Stimulated activated CD4-positive, alpha-beta T cell treated with anti-CD3 and anti-CD28 coated beads, Interleukin-4, amount 100 ng/mL, for 4 hours (primary cell): Measurements from ENCODE around the gene CEBPG.
A peak's percentile ranks its signal among the peaks of the same experiment; 100 is the strongest.

Source experiments
- DNase-seq, 2 experiments: peaks; one replicate each; pipeline ENCODE4 v3.0.0-alpha.2; 2020

CEBPG gene

DNA sequence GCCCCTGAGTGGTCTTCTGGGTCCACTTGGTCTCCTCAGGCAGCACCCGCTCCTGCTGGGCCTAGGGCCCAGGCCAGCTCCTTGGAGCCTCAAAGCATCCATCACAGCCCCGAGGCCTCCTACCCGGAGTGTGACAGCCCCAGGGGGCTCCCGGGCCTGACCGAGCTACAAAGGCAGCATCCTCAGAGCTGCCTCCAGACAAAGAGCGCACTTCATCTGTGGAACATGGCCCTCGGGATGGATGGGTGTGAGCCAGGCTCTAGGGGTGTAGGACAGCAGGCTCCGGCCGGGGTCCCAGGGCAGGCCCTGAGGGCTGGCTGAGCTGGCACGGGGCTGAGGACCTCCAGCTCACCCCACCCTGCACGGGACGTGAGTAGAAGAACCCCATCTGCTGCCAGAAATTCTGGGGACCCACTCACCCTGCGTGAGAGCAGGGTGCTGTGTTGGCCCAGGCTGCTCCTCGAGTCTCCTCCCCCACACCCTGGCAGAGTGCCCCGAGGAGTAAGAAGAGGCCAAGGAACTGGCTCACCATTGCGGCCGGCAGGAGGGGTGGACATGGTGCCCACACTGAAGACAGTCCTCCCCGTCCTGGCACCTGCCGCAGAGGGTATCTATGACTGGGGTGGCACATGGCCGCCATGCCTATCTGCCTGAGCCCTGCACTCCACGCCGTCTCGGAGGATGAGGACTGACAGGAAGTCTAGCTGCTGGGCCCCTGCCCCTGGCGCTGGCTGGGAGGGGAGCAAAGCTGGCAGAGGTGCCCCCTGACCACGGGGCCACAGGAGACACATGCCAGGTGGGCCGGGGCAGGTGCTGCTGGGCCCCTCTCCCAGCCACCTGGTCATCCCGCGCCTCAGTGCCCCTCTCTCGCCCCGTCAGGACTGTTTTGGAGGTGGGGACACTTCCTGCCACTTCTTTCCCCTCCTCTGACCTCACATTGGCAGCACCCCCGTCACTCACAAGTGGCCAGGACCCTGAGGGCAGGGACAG lies 22.3 kb downstream of the CEBPG start:
- DNase-seq: no peak

DNA sequence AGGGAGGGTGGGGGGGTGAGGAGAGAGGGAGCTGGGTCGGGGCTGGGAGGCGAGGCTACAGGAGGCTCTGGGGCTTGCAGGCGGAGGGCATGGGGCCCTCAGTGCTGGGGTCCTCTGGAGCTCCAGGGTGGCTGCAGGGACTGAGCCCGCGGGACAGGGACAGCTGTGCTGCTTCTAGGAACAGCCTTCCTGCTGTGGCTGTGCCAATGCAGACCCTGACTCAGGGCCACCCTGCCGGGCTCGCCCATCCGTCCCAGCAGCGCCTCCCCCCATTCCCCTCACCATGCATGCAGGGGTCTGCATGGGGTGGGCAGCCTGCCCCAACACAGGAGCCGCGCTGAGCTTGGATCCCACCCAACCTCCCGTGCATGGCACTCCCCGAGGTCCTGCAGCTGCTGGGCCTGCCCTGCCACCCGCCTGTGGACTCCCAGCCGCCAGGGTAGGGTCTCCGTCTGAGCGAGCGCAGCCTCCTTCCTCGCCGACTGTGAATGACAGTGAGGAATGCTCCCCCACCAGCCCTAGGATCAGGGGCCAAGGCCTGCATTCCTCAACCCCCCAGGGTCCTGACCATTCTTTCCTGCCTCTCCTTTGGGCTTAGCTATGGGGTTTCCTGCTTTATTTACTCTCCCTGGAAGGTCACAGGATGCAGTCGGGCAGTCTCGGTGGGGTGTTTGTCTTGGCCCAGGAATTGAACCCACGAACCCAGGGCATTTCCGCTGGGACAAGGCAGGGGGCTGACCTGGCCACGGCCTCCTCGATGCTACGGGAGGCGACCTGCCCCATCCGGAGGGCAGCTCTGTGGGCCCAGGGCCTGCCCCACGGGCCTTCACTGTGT lies 23.4 kb downstream of the CEBPG start:
- DNase-seq: no peak

DNA sequence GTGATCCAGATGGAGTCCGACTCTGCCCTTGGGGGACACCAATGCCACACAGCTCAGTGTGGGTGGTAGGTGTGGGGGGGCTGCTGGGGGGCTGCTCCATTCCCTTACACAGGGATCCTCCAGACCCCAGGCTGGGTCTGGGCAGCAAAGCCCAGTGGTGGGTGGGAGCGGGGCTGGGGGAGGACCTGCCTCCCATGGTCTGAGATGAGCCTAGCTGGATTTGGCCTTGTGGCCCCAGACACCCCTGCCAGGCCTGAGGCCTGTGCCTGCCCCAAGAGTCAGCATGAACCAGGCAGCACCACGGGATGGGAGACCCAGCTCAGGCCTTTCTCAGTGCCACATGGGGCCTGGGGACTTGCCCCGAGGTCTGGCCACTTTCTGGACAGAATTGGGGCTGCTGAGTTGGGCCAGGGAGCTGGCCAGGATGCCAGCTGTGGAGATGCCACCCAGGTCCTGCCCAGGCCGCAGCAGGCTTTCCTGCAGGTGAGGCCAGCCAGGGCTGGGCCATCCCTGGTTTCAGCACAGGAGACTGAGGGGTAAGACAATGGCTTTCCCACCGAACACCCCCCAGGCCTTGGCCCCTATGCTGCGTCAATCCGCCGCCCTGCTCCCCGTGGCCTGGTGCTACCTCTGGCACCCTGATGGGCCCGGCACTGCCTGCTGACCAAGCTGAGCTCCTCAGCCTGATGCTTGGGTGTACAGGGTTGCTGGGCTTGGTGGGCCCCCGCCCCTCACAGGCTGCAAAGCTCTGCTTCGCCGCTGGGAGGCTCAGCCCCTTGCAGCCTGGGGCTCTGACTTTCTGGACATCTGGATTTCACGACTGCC lies 24.2 kb downstream of the CEBPG start:
- no peak for DNase-seq

DNA sequence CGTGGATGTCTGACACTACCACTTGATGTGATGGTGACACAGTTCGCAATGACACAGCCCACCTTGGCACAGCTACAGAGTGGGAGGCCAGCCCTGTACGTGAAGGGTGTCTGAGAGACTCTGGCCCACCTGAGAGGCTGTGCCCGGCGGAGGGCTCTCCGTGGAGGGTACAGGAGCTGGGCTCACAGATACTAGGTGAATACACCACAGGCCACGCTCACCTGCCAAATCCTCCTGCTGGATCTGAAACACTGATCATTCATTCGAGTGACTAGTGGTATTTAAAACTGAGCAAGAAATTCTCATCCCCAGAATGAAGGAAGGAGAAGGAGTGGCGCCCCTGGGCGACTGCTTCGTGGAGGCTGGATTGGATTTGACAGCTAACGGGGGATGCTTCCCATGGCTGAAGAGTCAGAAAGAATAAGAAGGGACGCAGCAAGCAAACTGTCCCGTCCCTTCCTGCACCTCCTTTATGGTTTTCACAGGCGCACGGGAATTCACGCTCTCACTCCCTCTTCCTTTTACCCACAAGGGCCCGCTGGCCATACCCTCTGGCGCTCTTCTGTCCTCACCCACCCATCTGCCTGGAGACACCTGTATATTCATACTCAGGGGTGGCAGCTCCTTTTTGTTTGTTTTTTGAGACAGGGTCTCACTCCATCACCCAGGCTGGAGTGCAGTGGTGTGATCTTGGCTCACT lies 25.0 kb downstream of the CEBPG start:
- DNase-seq: no peak

DNA sequence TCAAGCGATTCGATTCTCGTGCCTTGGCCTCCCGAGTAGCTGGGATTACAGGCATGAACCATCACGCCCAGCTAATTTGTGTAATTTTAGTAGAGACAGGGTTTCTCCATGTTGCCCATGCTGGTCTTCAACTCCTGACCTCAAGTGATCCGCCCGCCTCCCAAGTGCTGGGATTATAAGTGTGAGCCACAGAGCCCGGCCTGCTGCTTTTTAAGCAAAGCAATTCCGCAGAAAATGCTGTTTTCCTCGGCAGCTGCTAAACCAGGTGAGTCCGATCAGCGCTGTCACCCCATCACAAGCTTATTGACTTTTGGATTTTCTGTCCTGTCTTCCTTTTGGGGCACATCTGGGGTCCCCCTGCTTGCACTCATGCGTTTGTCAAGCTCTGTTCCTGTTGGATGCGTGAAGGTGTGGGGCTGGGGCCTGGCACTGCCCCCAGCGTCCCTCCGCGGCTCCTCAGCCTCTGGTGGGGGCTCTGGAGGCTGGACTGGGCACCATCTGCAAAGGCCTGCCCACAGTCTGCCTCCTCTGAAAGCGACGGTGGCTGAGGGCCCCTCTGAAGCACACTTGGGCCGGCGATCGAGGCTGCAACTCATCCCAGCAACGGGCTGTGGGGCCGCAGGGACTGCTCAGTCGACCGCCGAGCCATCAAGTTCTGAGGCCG lies 25.7 kb downstream of the CEBPG start:
- no peak for DNase-seq

DNA sequence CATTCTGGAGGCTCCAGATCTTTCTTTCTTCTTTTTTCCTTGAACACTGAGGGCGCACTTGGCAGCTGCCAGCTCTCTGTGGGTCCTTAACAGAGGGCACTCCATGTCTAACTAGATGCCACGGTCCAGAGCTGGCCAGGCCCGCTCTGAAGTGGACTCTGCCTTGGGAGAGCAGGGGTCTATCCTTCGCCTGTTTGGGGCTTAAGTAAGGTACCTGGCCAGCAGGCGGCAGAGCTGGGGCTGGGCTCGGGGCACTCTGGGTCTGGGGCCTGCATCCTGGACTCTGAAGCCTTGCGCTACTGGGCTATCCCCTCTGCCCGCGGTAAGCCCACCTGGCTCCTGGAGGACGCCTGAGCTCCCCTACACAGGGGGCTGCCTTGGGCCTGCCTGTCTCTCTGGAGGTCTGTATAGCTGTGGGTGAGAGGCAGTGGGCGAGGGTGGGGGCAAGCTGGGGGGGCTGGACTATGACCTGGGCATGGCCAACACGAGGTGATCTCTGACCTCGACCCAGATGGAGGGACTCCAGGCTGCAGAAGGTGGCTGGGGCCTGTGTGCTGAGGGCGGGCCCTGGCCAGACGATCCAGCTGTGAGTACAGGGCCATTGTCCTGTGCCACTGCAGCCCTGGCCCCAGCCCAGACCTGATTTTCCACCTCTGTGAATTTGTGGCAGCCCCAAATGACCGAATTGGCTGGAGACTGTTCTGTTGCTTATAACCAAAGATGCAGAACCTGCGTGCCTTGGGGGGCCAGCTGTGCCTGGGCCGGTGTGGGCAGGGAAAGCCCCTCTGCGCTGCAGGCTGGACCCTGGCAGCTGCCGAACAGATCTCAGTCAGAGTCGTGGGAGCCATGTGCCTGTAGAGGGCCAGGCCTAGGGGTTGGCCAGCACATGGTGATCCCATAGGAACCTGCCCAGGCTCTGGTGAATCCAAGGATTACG lies 26.5 kb downstream of the CEBPG start:
- no peak for DNase-seq

DNA sequence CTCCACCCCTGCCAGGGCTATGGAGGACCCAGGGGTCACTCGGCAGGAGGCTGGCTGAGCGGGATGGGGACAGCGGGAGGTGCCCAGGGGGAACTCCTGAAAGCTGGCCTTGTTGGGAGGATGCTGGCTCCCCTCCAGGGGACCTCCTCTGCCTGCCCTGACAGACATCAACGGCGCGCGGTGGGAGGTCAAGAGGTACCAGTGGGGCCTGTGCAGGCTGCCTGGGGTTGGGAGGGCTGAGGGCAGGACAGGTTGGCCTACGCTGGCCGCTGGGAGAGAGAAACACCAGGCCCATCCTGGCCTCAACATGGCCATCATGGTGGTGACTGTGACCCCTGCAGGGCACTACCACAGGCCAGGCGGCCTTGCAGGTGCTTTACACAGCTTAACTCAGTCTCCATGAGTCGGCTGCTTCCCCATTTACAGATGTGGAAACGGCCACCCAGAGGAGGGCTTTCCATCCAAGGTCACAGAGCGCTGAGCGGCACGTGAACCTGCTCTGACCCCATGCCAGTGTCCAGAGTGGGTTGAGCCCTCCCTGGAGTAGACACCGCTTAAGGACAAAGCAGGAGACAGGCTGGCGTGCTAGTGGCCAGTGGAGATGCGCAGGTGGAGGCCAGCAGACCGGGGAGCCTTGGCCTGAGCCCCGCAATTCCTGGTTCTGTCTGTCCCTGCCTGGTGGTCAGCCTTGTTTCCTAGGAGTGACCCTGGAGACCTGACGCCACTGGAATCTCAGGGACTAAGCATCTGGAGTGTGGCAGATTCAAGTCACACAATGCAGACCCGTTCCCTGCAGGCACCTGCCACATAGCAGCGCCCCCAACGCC lies 27.6 kb downstream of the CEBPG start:
- DNase-seq: no peak

DNA sequence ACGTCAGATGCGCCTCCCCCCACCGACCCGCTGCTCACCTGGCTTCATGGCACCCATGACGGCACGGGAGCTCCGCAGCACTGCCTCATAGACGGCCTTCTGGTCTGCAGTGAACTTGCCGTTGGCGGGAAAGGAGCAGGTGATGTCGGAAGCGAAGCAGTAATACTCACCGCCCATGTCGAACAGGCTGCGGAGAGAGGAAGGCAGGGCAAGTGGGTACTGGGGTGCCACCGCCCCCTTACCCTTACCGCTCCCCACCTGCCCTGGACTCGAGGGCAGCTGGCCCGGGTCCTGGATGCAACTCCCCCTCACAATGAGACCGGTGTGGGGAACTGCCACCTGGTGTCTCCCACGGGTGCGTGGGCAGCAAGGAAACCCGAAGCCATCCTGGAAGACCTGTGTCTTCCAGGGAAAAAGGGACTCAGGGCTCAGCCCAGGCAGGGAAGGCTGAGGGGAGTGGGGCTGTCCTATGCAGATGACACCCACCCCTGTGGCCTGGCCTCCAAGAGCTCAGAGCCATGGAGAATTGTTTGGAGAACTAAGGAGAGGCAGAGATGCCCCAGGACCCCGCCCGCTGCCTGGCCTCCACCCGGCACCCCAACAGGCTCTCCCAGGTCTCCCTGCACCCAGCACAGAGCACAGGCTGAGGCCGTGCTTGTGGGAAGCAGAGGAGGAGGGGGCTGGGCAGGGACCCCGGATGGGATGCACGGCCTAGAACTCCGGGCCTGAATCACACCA lies 28.3 kb downstream of the CEBPG start:
- DNase-seq: no peak

DNA sequence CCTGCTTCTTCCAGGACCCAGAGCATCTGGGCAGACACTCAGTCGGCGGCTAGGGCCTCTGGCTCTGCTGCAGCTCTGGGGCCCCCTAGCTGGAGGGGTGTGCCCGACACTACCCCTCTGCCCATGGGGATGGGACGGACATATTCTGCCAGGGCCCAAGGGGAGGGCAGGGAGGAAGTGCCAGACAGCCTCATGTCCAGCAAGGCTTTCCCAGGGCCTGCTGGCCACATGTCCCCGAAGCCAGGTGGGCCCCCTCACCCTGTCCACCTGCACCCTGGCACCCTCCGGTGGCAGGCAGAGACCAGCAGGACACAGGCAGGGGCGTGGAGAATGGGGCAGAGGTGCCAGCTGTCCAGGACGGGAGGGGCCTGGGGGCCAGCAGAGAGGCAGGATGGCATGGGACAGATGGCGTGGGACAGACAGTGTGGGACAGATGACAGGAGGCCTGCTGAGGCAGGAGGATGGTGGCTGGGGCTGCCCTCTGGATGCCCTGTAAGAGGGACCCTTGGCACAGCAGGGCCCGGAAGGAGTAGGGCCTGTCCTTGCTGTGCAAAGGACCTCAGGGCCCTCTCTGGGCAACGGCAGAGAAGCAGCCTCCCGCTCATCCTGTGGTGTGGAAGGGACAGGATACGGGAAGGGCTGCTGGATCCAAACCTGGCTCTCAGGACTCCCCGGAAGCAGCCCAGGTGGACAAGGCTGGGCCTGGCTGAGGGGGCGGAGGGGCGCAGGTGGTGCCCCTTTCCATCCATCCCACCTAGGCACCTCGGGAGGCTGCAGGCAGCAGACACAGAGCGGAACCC lies 29.1 kb downstream of the CEBPG start:
- no peak for DNase-seq

DNA sequence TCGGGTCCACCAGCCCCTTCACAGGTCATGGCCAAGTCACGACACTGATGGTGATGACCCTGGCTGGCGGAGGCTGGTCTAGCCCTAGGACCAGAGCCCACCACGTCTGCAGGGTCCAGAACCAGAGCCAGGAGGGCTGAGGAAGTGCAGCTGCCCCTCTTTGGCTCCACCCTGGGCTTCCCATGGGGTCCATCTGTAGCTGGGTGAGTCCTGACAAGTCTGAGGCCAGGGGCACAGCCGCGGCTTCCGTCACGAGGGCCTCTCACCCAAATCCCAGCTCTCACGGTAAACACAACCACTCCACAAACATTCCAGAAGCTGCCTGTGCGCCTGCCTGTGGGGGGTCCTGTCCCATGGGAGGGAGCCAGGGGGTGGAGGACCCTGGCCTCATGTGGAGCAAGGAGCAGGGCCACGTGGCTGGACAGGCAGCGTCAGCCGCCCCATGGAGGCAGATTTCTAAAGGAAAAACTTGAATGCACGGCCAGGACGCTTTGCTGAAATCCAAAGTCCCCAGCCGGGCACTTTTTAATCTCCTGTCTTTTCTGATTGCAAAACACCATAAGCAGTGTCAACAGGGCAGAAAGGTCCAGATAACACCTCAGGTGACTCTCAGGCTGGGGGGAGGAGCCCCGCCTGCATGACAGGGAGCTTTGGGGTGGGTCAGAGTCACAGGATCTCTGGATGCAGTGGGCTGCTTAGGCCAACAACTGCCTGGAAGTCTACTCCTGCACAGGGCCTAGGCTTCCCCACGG lies 29.9 kb downstream of the CEBPG start:
- no peak for DNase-seq

DNA sequence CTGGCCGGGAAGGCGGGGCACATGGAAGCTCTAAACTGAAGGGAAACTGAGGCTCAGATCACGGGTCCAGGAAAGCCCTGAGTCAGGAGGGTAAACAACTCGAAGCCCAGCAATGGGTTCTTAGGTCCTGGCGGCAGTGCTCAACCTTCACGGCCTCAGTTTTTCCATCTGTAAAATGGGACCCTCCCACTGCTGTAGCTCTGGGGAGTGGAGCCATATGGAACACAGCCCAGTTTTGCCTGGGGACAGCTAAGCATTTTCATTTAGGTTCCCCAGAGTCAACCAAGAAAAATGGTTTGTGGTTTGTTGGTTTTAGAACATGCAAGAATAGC lies 30.4 kb downstream of the CEBPG start:
- no peak for DNase-seq

DNA sequence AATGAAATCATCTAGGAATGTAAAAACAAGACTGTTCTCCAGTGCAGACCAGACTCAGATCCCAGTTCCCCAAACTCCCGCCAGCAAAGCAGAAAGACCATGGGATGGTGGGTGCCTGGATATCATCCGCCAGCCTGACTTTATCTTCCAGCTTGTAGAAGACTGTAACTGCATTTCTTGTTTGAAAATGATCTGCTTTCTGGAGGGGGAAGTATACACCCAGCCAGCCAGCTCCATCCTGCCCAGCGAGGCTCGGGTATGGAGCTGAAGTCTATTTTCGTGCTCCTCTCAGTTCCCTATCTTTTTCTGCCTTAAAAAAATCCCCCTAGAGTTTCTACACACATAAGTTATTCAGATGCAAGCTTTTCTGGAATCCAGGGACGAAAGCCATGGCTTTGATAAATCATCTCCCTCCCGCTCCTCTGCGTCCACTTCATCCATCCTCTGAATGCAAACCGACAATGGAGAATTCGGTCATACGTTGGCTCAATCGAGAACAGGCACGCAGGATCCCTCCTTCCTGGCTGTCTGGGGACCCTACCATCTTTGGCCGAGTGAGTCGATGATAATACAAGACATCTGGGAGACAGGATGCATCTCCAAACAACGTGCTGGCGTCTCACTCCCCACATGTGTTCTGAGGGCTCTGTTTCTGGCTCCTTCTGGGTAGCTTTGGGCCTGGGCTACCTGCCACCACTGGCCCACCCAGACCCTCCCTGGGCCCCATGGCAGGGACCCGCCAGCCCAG lies 31.2 kb downstream of the CEBPG start:
- no peak for DNase-seq

DNA sequence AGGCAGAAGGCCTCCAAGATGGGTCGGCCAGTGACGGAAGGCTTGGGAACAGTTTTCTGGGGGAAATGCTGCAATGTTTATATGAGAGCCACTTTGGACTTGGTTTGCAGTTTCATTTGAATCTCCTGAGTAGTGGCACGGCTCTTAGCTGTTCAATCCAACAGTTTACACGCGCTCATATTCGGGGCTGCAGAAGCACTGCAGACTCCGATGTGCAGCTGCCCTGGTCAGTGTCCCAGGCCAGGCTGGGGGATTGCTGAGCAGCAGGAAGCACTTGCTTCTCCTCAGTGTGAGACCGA lies 31.7 kb downstream of the CEBPG start:
- no peak for DNase-seq

DNA sequence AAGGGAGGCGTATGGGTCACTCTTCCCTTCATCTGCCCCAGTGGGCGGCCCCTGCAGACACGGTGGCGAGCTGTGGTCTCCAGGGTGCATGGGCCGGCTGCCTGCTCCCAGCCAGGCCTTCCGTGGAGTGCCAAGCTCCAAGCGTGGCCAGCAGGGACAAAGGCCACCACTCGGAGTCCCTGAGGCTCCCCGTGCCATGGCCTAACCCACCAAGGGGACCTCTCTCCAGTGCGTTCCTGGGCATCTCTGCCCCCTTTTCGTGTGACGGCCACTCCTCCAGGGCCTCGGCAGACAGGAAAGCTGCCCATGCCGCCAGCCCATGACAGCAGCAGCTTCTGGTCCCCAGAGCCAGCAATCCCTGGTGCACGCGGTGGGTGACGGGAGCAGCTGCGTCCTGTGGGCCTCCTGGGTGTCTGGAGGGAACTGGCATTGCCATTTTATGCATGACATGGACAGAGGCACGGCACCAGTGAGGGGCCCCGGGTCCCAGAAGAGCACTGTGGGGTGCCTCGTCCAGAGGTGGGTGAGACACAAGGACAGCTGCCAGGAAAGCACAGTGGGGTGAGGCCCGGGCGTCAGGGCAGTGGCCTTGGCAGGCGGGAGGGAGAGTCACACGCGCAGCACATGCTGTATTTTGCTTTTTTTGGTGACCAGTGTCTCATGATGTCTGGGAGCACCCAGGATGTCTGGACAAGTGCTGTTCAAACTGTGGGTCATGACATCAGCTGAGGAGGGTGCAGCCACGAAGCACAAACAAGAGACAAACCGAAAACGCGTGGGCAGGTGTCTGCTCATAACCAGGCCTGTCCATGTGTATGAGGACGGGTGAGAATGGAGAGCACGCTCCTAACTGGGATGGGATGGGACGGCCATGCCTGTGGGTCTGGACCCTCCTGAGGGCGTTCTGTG lies 32.3 kb downstream of the CEBPG start:
- no peak for DNase-seq

DNA sequence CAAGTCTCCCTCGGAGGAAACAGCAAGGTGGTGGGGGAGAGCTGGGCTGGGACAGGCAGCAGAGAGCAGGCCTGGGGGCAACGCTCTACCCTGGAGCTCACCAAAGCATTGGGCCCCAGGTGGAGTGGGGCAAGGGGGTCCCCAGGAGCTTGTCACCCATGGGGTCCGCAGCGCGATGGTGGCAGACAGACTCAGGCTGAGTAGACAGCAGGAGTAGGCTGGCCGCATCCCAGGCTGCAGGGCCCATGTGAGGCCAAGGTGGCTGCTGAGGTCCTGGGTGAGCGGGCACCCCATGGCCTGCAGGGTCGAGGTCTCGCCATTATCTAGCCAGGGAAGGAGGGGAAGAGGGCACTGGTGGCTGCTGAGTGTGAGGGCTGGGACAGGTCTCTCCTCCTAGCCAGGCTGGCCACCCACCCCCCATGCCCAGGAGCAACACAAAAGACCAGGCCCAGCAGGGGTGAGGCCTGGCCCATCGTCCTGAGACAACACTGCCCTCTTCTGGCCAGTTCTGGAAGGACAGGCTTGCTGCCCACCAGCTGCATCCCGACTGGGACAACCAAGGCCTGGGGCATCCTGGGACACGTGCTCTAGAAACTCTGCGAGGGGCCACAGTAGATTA lies 33.1 kb downstream of the CEBPG start:
- DNase-seq: peak; percentile 58 to 76
